ENCODE data around the gene HELZ. TPM values are rescaled to one million over a fixed set of nuclear protein-coding genes. Genes with fewer than 3 reads are reported as not detected.

HELZ gene
- total RNA-seq, 1 donor from 2014 or later: 39.1 TPM

- H3K36me3 Mint-ChIP-seq (ENCODE audit: low read depth): no peaks in the 10 kb centered on the region
- peak; percentile 44 for TF ChIP-seq CTCF (conservative IDR thresholded peaks at IDR 0.05)
- H3K9me3 Mint-ChIP-seq: no peaks in the 10 kb centered on the region
- peak; percentile 38 for DNase-seq (ENCODE audit: low read depth, low spot score)
- peak overlapping the region; percentile 91 for H3K4me3 Mint-ChIP-seq
- H3K27me3 Mint-ChIP-seq (ENCODE audit: low read depth): peaks cover 10% of the 10 kb centered on the region
- peaks cover 22% of the 10 kb centered on the region for H3K4me1 Mint-ChIP-seq
- H3K27ac Mint-ChIP-seq (ENCODE audit: unreplicated experiment): no peak overlapping the region
Observed at GRCh38 chr17:67245694-67246402, 852 bp upstream of the HELZ start.

- Mint-ChIP-seq H3K36me3 (ENCODE audit: low read depth) (no peaks in the 10 kb centered on the region), H3K27me3 (ENCODE audit: low read depth) (peaks cover 10% of the 10 kb centered on the region), H3K27ac (ENCODE audit: unreplicated experiment) (peak overlapping the region; percentile 75), H3K4me3 (peak overlapping the region; percentile 97), H3K9me3 (no peaks in the 10 kb centered on the region), H3K4me1 (peaks cover 22% of the 10 kb centered on the region)
- no peak for TF ChIP-seq CTCF (conservative IDR thresholded peaks at IDR 0.05)
- peak; percentile 12 for DNase-seq (ENCODE audit: low read depth, low spot score)
Observed at GRCh38 chr17:67244431-67245072, 444 bp downstream of the HELZ start.

GRCh38 chr17:67243284-67243683, 1.7 kb downstream of the HELZ start:
- Mint-ChIP-seq H3K27me3 (ENCODE audit: low read depth) (peaks cover 7% of the 10 kb centered on the region), H3K4me1 (peaks cover 22% of the 10 kb centered on the region), H3K9me3 (no peaks in the 10 kb centered on the region), H3K4me3 (peak overlapping the region; percentile 97), H3K27ac (ENCODE audit: unreplicated experiment) (no peak overlapping the region), H3K36me3 (ENCODE audit: low read depth) (peaks cover 3% of the 10 kb centered on the region)
- no peak for DNase-seq (ENCODE audit: low read depth, low spot score)
- no peak for TF ChIP-seq CTCF (conservative IDR thresholded peaks at IDR 0.05)

- Mint-ChIP-seq H3K27me3 (ENCODE audit: low read depth) (no peaks in the 10 kb centered on the region), H3K4me1 (peaks cover 22% of the 10 kb centered on the region), H3K36me3 (ENCODE audit: low read depth) (peaks cover 5% of the 10 kb centered on the region), H3K4me3 (peak overlapping the region; percentile 38), H3K27ac (ENCODE audit: unreplicated experiment) (no peak overlapping the region), H3K9me3 (no peaks in the 10 kb centered on the region)
- TF ChIP-seq CTCF (conservative IDR thresholded peaks at IDR 0.05): no peak
- DNase-seq (ENCODE audit: low read depth, low spot score): no peak
Observed at GRCh38 chr17:67241719-67242341, 3.2 kb downstream of the HELZ start.

- no peak overlapping the region for H3K27ac Mint-ChIP-seq (ENCODE audit: unreplicated experiment)
Observed at GRCh38 chr17:67239597-67239996, 5.4 kb downstream of the HELZ start.

More at GRCh38 chr17:67239597-67239996, 5.4 kb downstream of the HELZ start:
- Mint-ChIP-seq H3K27me3 (ENCODE audit: low read depth) (no peaks in the 10 kb centered on the region), H3K4me1 (peaks cover 17% of the 10 kb centered on the region), H3K9me3 (no peaks in the 10 kb centered on the region), H3K36me3 (ENCODE audit: low read depth) (peaks cover 7% of the 10 kb centered on the region), H3K4me3 (peak overlapping the region; percentile 1)
- TF ChIP-seq CTCF (conservative IDR thresholded peaks at IDR 0.05): no peak
- no peak for DNase-seq (ENCODE audit: low read depth, low spot score)
